Esophagus muscularis mucosa (tissue), 4 donors: ENCODE data around the gene GPR32. TPM values are rescaled to one million over a fixed set of nuclear protein-coding genes. Genes with fewer than 3 reads are reported as not detected.

Source experiments
- DNase-seq: peaks from one replicate; pipeline ENCODE4 v3.0.0-alpha.2; 2017; ENCODE audit errors: extremely low spot score
- H3K27ac ChIP-seq, 4 donors: fragments of 200-600 bp; sonication (generic); replicated peaks in 1 of 4; 1 replicate in 3 of 4; 2 replicates in 1 of 4; pipeline ENCODE4 v1.5.1; 2016 to 2019; ENCODE audit warnings: mild to moderate bottlenecking in 1 of 4
- H3K27me3 ChIP-seq, 4 donors: fragments of 200-600 bp; sonication (generic); one replicate each; pipeline versions ENCODE4 v1.5.1 to v1.6.0; 2016 to 2019
- H3K36me3 ChIP-seq, 4 donors: fragments of 200-600 bp; sonication (generic); one replicate each; pipeline ENCODE4 v1.5.1; 2016 to 2019
- H3K4me1 ChIP-seq, 4 donors: fragments of 200-600 bp; sonication (generic); one replicate each; pipeline ENCODE4 v1.5.1; 2016 to 2019
- H3K4me3 ChIP-seq, 4 donors: fragments of 200-600 bp; sonication (generic); 1 replicate in 2 of 4; 2 replicates in 2 of 4; pipeline ENCODE4 v1.5.1; 2016 to 2019; ENCODE audit warnings: mild to moderate bottlenecking in 4 of 4, moderate library complexity in 1 of 4
- H3K9me3 ChIP-seq, 4 donors: fragments of 200-600 bp; sonication (generic); 1 replicate in 3 of 4; 2 replicates in 1 of 4; pipeline ENCODE4 v1.5.1; 2016 to 2019
- EP300 ChIP-seq: sonication (generic); formaldehyde crosslinking; IDR thresholded peaks from one replicate; pipeline ENCODE4 v1.6.1; 2017; ENCODE audit warnings: antibody characterized with exemption
- POLR2A ChIP-seq: fragments of 450-650 bp; IDR thresholded peaks from one replicate; pipeline ENCODE4 v1.6.1; 2017; ENCODE audit warnings: antibody characterized with exemption, moderate library complexity, mild to moderate bottlenecking, low read depth
- POLR2AphosphoS5 ChIP-seq, 2 donors: sonication (generic); formaldehyde crosslinking; IDR thresholded peaks; one replicate each; pipeline ENCODE4 v1.6.1; 2017; ENCODE audit warnings: antibody characterized with exemption in 2 of 2
- WGBS: methylation state at CpG from one replicate; pipeline ENCODE4 v1.1.5; 2018; 5-methylcytosine and 5-hydroxymethylcytosine counted together
- intact Hi-C: fragments of 100-400 bp; cut with DNase I; formaldehyde crosslinking; loops from one replicate; pipeline ENCODE4 v1.15.1; 2023
- total RNA-seq, 4 donors: library from RNA; depleted of rRNA; stranded (reverse); fragments of >200 nt; gene quantifications; one replicate each; pipeline versions ENCODE4 v1.1.0 to v1.2.1, GENCODE V29; 2016
- TF ChIP-seq, protein P1 (sequence below), 3 experiments: fragments of 200-600 bp in 2 of 3; fragments of 450-650 bp in 1 of 3; sonication (generic) in 2 of 3; IDR thresholded peaks; one replicate each; pipeline ENCODE4 v1.5.1; 2017 to 2019; ENCODE audit warnings: antibody characterized with exemption in 3 of 3, mild to moderate bottlenecking in 2 of 3, moderate library complexity in 1 of 3

The GPR32 gene
- total RNA-seq, 4 donors from 2014 or later: not detected

GRCh38 chr19:50784710-50785109, 14.4 kb downstream of the GPR32 start:
- Histone ChIP-seq H3K27ac (no peak overlapping the region), H3K4me3 (no peak overlapping the region), H3K36me3 (no peaks in the 10 kb centered on the region), H3K27me3 (peaks cover 0 to 74% (median 12%) of the 10 kb centered on the region in 4 donors), H3K4me1 (peaks cover 0 to 10% (median 4%) of the 10 kb centered on the region in 4 donors), H3K9me3 (no peaks in the 10 kb centered on the region)
- intact Hi-C loops: loop anchor here (5.0 kb wide), 3 partner anchors 62 to 427 kb away; partner anchors contain the start of gene CLEC11A
- no peak for DNase-seq
- TF ChIP-seq POLR2AphosphoS5 (IDR thresholded peaks at IDR 0.05) (no peak), POLR2A (no peak), EP300 (no peak)
- TF ChIP-seq, protein P1, sequence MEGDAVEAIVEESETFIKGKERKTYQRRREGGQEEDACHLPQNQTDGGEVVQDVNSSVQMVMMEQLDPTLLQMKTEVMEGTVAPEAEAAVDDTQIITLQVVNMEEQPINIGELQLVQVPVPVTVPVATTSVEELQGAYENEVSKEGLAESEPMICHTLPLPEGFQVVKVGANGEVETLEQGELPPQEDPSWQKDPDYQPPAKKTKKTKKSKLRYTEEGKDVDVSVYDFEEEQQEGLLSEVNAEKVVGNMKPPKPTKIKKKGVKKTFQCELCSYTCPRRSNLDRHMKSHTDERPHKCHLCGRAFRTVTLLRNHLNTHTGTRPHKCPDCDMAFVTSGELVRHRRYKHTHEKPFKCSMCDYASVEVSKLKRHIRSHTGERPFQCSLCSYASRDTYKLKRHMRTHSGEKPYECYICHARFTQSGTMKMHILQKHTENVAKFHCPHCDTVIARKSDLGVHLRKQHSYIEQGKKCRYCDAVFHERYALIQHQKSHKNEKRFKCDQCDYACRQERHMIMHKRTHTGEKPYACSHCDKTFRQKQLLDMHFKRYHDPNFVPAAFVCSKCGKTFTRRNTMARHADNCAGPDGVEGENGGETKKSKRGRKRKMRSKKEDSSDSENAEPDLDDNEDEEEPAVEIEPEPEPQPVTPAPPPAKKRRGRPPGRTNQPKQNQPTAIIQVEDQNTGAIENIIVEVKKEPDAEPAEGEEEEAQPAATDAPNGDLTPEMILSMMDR (IDR thresholded peaks at IDR 0.05): no peak
- 96% methylated on average over 3 of the region's 3 CpGs for WGBS

DNA sequence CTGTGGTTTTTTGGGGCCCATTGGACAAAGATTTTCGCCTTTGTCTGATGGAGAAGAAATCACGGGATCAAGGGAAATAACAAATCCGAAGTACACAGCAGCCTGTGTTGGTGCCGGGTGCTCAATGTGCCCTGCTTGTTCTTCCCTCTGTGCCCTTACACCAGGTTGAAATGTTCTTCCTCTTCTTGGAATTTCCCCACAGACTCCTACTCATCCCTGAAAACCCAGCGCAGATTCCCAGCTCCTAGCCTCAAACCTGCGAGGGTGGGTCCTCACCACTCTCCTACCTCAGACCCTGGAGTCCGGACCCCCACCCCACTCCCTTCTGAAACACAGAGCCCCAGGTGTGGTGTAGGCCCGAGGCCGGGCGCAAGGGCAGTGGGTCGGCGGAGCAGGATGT, 15.1 kb downstream of the GPR32 start:
- peaks cover 0 to 10% (median 4%) of the 10 kb centered on the region in 4 donors for H3K4me1 ChIP-seq
- 83% methylated on average over 12 of the region's 12 CpGs for WGBS
- intact Hi-C loops: no loop called here
- H3K27me3 ChIP-seq: peaks cover 0 to 74% (median 8%) of the 10 kb centered on the region in 4 donors
- no peaks in the 10 kb centered on the region for H3K36me3 ChIP-seq
- no peaks in the 10 kb centered on the region for H3K9me3 ChIP-seq
- TF ChIP-seq, protein P1 (IDR thresholded peaks at IDR 0.05): no peak
- TF ChIP-seq POLR2AphosphoS5 (IDR thresholded peaks at IDR 0.05) (no peak), POLR2A (no peak), EP300 (no peak)
- H3K27ac ChIP-seq: no peak overlapping the region
- DNase-seq: no peak
- no peak overlapping the region for H3K4me3 ChIP-seq

GRCh38 chr19:50790396-50790795, 20.1 kb downstream of the GPR32 start, which contains the start of gene ACP4:
Gene ACP4, plus strand, starts transcription at chr19:50790415. Its CDS starts 0 bp downstream, at chr19:50790415.
- no peaks in the 10 kb centered on the region for H3K9me3 ChIP-seq
- no peak within 1 kb of the TSS for H3K4me3 ChIP-seq
- peaks cover 0 to 68% (median 0%) of the 10 kb centered on the region in 4 donors for H3K27me3 ChIP-seq
- H3K4me1 ChIP-seq: no peaks in the 10 kb centered on the region
- H3K36me3 ChIP-seq: peaks cover 0 to under 1% (median 0%) of the 10 kb centered on the region in 4 donors
- no peak within 1 kb of the TSS for H3K27ac ChIP-seq
- WGBS: no CpG with 5 or more reads among the region's 15 CpGs
- intact Hi-C loops: no loop called here
- no peak for DNase-seq
- TF ChIP-seq POLR2AphosphoS5 (IDR thresholded peaks at IDR 0.05): no peak
- TF ChIP-seq, protein P1 (IDR thresholded peaks at IDR 0.05): no peak
- TF ChIP-seq POLR2A: no peak
- TF ChIP-seq EP300: no peak

DNA sequence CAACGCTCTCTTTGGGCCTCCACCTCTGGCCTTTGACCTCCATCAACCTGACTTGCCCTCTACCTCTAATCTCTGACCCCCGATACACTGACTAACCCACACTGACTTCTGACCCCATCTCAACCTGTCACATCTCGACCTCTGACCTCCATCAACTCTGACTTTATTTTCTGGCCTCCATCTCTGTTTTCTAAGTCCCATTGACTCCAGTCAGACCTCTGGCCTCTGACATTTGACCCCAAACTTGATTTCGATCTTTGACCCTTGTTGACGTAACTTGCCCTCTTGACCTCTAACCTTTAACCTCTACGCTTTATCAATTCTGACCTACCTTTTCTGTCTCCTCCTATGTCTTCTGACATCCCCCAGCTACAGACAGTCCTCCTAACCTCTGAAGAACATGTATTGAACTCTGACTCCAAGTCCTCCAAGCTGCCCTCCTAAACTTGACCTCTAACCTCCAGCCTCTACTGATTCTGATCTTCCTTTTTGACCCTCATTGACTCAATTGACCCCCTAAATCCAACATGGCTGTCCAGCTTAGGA, 20.7 kb downstream of the GPR32 start:
- Histone ChIP-seq H3K4me1 (no peaks in the 10 kb centered on the region), H3K9me3 (no peaks in the 10 kb centered on the region), H3K36me3 (peaks cover 0 to 5% (median 0%) of the 10 kb centered on the region in 4 donors), H3K27ac (no peak overlapping the region), H3K27me3 (peaks cover 0 to 62% (median 0%) of the 10 kb centered on the region in 4 donors), H3K4me3 (no peak overlapping the region)
- DNase-seq: no peak
- intact Hi-C loops: no loop called here
- TF ChIP-seq POLR2AphosphoS5 (IDR thresholded peaks at IDR 0.05): no peak
- WGBS: 86% methylated on average over 6 of the region's 6 CpGs

- intact Hi-C loops: no loop called here
- H3K36me3 ChIP-seq: peaks cover 0 to 12% (median 1%) of the 10 kb centered on the region in 4 donors
- no peak for TF ChIP-seq POLR2AphosphoS5 (IDR thresholded peaks at IDR 0.05)
- TF ChIP-seq, protein P1 (IDR thresholded peaks at IDR 0.05): no peak
- no peak for TF ChIP-seq POLR2A
- no peak for TF ChIP-seq EP300
- no peak overlapping the region for H3K27ac ChIP-seq
- H3K4me1 ChIP-seq: no peaks in the 10 kb centered on the region
- no peak overlapping the region for H3K4me3 ChIP-seq
- DNase-seq: no peak
- WGBS: 82% methylated on average over 38 of the region's 47 CpGs
- H3K27me3 ChIP-seq: peaks cover 0 to 57% (median 0%) of the 10 kb centered on the region in 4 donors
- H3K9me3 ChIP-seq: no peaks in the 10 kb centered on the region
Observed at GRCh38 chr19:50791594-50792271, 21.5 kb downstream of the GPR32 start.
